Hematopoietic multipotent progenitor cell treated with erythropoietin and hydrocortisone succinate and interleukin-3 and kit ligand, for 4 days (in vitro differentiated cells): ENCODE results near the gene SPOPL.
A peak's percentile ranks its signal among the peaks of the same experiment; 100 is the strongest.
"Not testable (repeated sequence)": the region's sequence is repeated elsewhere in the genome, so short reads cannot be mapped to it uniquely, and the experiment has no call there.

Experiments
- DNase-seq: peaks from one replicate; pipeline ENCODE4 v3.0.0-alpha.2; 2015

The SPOPL gene

GRCh38 chr2:138494265-138494966 is 7.2 kb upstream of the SPOPL start:
- DNase-seq, result peak; percentile 54

- DNase-seq, result no peak
These were observed 6.2 kb upstream of the SPOPL start for GRCh38 chr2:138495384-138495783.

- DNase-seq, result peak; percentile 20
These were observed 5.4 kb upstream of the SPOPL start for GRCh38 chr2:138496096-138496651.

- DNase-seq, result no peak
These were observed 4.3 kb upstream of the SPOPL start for GRCh38 chr2:138497294-138497693.

GRCh38 chr2:138499684-138500083 is 1.9 kb upstream of the SPOPL start:
- DNase-seq, result no peak

- peak; percentile 10 for DNase-seq
These were observed 762 bp upstream of the SPOPL start for GRCh38 chr2:138500592-138501424.

GRCh38 chr2:138502255-138503086 is 901 bp downstream of the SPOPL start:
- DNase-seq, result peak; percentile 45

- DNase-seq, result peak; percentile 73
These were observed 1.5 kb downstream of the SPOPL start for GRCh38 chr2:138503087-138503442.

GRCh38 chr2:138503652-138504051 is 2.1 kb downstream of the SPOPL start:
- DNase-seq, result peak; percentile 48

- DNase-seq, result no peak
These were observed 2.5 kb downstream of the SPOPL start for GRCh38 chr2:138504092-138504491.

- DNase-seq, result peak; percentile 77
These were observed 3.1 kb downstream of the SPOPL start for GRCh38 chr2:138504546-138505235.

- DNase-seq, result no peak
These were observed 5.7 kb downstream of the SPOPL start for GRCh38 chr2:138507267-138507666.

- DNase-seq, result no peak
These were observed 8.7 kb downstream of the SPOPL start for GRCh38 chr2:138510319-138510718.

- no peak for DNase-seq
These were observed 11.1 kb downstream of the SPOPL start for GRCh38 chr2:138512672-138513071.

- DNase-seq, result no peak
These were observed 12.6 kb downstream of the SPOPL start for GRCh38 chr2:138514173-138514572.

GRCh38 chr2:138515092-138515491 is 13.5 kb downstream of the SPOPL start:
- DNase-seq, result peak; percentile 55

- peak; percentile 43 for DNase-seq
These were observed 14.6 kb downstream of the SPOPL start for GRCh38 chr2:138516030-138516704.

GRCh38 chr2:138518860-138519259 is 17.3 kb downstream of the SPOPL start:
- DNase-seq, result no peak

- no peak for DNase-seq
These were observed 20.3 kb downstream of the SPOPL start for GRCh38 chr2:138521821-138522220.

GRCh38 chr2:138522556-138522955 is 21.0 kb downstream of the SPOPL start:
- DNase-seq, result no peak

- DNase-seq, result not testable (repeated sequence)
These were observed 21.6 kb downstream of the SPOPL start for GRCh38 chr2:138523018-138523672.
